ENCODE results near the gene TMC7.

- TF ChIP-seq POLR2AphosphoS5 (IDR thresholded peaks at IDR 0.05) (no peak), CTCF (IDR thresholded peaks at IDR 0.05) (no peak), POLR2A (IDR thresholded peaks at IDR 0.05) (no peak), EP300 (IDR thresholded peaks at IDR 0.05) (no peak)
Observed at GRCh38 chr16:18950469-18951185, 33.1 kb upstream of the TMC7 start.
